Measurements from ENCODE around the gene R3HDM2.
"Not testable (repeated sequence)": the region's sequence is repeated elsewhere in the genome, so short reads cannot be mapped to it uniquely, and the experiment has no call there.

R3HDM2 gene

GRCh38 chr12:57336299-57336698 lies 94.5 kb downstream of the R3HDM2 start:
- not testable (repeated sequence) for DNase-seq (ENCODE audit: low read depth in 2 of 2, low spot score in 1 of 2)

- DNase-seq (ENCODE audit: low read depth in 2 of 2, low spot score in 1 of 2), result no peak
Observed at GRCh38 chr12:57334219-57334618, 96.6 kb downstream of the R3HDM2 start.

GRCh38 chr12:57332646-57333312 lies 98.1 kb downstream of the R3HDM2 start:
- DNase-seq (ENCODE audit: low read depth in 2 of 2, low spot score in 1 of 2), result no peak

- DNase-seq (ENCODE audit: low read depth in 2 of 2, low spot score in 1 of 2), result no peak
Observed at GRCh38 chr12:57330992-57331391, 99.9 kb downstream of the R3HDM2 start.

- DNase-seq (ENCODE audit: low read depth in 2 of 2, low spot score in 1 of 2), result no peak
Observed at GRCh38 chr12:57329219-57329618, 101.6 kb downstream of the R3HDM2 start.

GRCh38 chr12:57325395-57325794 lies 105.4 kb downstream of the R3HDM2 start:
- no peak for DNase-seq (ENCODE audit: low read depth in 2 of 2, low spot score in 1 of 2)

GRCh38 chr12:57323416-57323815 lies 107.4 kb downstream of the R3HDM2 start:
- no peak for DNase-seq (ENCODE audit: low read depth in 2 of 2, low spot score in 1 of 2)

- DNase-seq (ENCODE audit: low read depth in 2 of 2, low spot score in 1 of 2), result no peak
Observed at GRCh38 chr12:57320639-57321038, 110.2 kb downstream of the R3HDM2 start.

GRCh38 chr12:57319678-57320469 lies 111.0 kb downstream of the R3HDM2 start:
- no peak for DNase-seq (ENCODE audit: low read depth in 2 of 2, low spot score in 1 of 2)

GRCh38 chr12:57315681-57316080 lies 115.2 kb downstream of the R3HDM2 start:
- no peak for DNase-seq (ENCODE audit: low read depth in 2 of 2, low spot score in 1 of 2)

GRCh38 chr12:57312287-57312686 lies 118.6 kb downstream of the R3HDM2 start:
- DNase-seq (ENCODE audit: low read depth in 2 of 2, low spot score in 1 of 2), result not testable (repeated sequence)

- DNase-seq (ENCODE audit: low read depth in 2 of 2, low spot score in 1 of 2), result no peak
Observed at GRCh38 chr12:57309420-57309819, 121.4 kb downstream of the R3HDM2 start.

GRCh38 chr12:57300961-57301584 lies 129.8 kb downstream of the R3HDM2 start:
- DNase-seq (ENCODE audit: low read depth in 2 of 2, low spot score in 1 of 2), result no peak

- no peak for DNase-seq (ENCODE audit: low read depth in 2 of 2, low spot score in 1 of 2)
Observed at GRCh38 chr12:57299514-57300016, 131.3 kb downstream of the R3HDM2 start.

GRCh38 chr12:57296291-57296690 lies 134.6 kb downstream of the R3HDM2 start:
- no peak for DNase-seq (ENCODE audit: low read depth in 2 of 2, low spot score in 1 of 2)

- DNase-seq (ENCODE audit: low read depth in 2 of 2, low spot score in 1 of 2), result not testable (repeated sequence)
Observed at GRCh38 chr12:57282073-57282472, 148.8 kb downstream of the R3HDM2 start.

GRCh38 chr12:57280211-57281062 lies 150.4 kb downstream of the R3HDM2 start:
- peak; percentile 40 to 60 for DNase-seq (ENCODE audit: low read depth in 2 of 2, low spot score in 1 of 2)

GRCh38 chr12:57278465-57279381 lies 152.1 kb downstream of the R3HDM2 start:
- DNase-seq (ENCODE audit: low read depth in 2 of 2, low spot score in 1 of 2), result no peak

GRCh38 chr12:57276935-57277563 lies 153.8 kb downstream of the R3HDM2 start:
- DNase-seq (ENCODE audit: low read depth in 2 of 2, low spot score in 1 of 2), result no peak

All from stimulated activated CD8-positive, alpha-beta memory T cell treated with anti-CD3 and anti-CD28 coated beads, Interleukin-4, amount 100 ng/mL, for 4 hours (primary cell).